ENCODE measurements around the gene GABBR2. TPM values are rescaled to one million over a fixed set of nuclear protein-coding genes. Genes with fewer than 3 reads are reported as not detected.

GABBR2 gene
- total and polyA plus RNA-seq, 2 of the 8 experiments (the other 6 are each of a cell fraction or from before 2014, with no cell fraction given): 0.50 to 1.2 TPM

- TF ChIP-seq SIRT6 (IDR thresholded peaks at IDR 0.05; ENCODE audit: low read length) (no peak), CEBPB (IDR thresholded peaks at IDR 0.05; ENCODE audit: low read depth, low read length) (no peak), ATF3 (IDR thresholded peaks at IDR 0.05; ENCODE audit: insufficient read depth, low read depth, low read length) (no peak)
These were observed 64.7 kb downstream of the GABBR2 start (continued) for GRCh38 chr9:98644011-98644410.

Measured in H1 (cell line).